Gastrocnemius medialis (tissue), 4 donors: ENCODE results near the gene PGA5.

Experiments used
- CTCF ChIP-seq, 5 experiments: fragments of 450-650 bp in 3 of 5; fragments of 200-600 bp in 2 of 5; sonication (generic) in 2 of 5; IDR thresholded peaks in 4 of 5; conservative IDR thresholded peaks in 1 of 5; 1 replicate in 4 of 5; 2 replicates in 1 of 5; pipeline ENCODE4 v1.5.1; 2016 to 2019; ENCODE audit warnings: antibody characterized with exemption in 5 of 5, mild to moderate bottlenecking in 3 of 5, moderate library complexity in 3 of 5
- POLR2A ChIP-seq, 2 donors: fragments of 450-650 bp; IDR thresholded peaks; one replicate each; pipeline ENCODE4 v1.6.1; 2017; ENCODE audit warnings: antibody characterized with exemption in 2 of 2, mild to moderate bottlenecking in 2 of 2, moderate library complexity in 2 of 2

- no peak for TF ChIP-seq CTCF (IDR thresholded peaks at IDR 0.05 in 4 of 5, conservative IDR thresholded peaks at IDR 0.05 in 1 of 5)
- TF ChIP-seq POLR2A (IDR thresholded peaks at IDR 0.05) = no peak
Measured at GRCh38 chr11:61266602-61267001, 25.6 kb downstream of the PGA5 start.
